IMR-90 (cell line): Measurements from ENCODE around the gene RXFP3. TPM values are rescaled to one million over a fixed set of nuclear protein-coding genes. Genes with fewer than 3 reads are reported as not detected.

Experiments used
- ATAC-seq: fragments of 200-7000 bp; cut with Tn5 transposase; 2 replicates; pipeline ENCODE4 v1.9.1; 2020; ENCODE audit warnings: low read depth, mild to moderate bottlenecking, moderate library complexity
- BruUV-seq: library from RNA; stranded (reverse); fragments of 400-500 nt; replicated peaks from 2 replicates; lab custom pipeline; 2021; lab: Mats Ljungman, UMichigan
- CTCF ChIA-PET: fragments of 300-600 bp; formaldehyde crosslinking; extraction: SDS; loops from one replicate; lab custom pipeline; 2021; ENCODE audit warnings: antibody characterized with exemption; lab: Yijun Ruan, JAX
- POLR2A ChIA-PET: fragments of 300-600 bp; sonication (Branson Sonifier 250); formaldehyde crosslinking; loops from one replicate; lab custom pipeline; 2022; ENCODE audit warnings: antibody characterized with exemption; ENCODE audit not compliant: unreplicated experiment; lab: Charles Lee
- DNase-seq: peaks from one replicate; pipeline ENCODE4 v3.0.0; 2013
- H2AFZ ChIP-seq: replicated peaks from 2 replicates; pipeline ENCODE3; 2013; ENCODE audit warnings: low read length, mild to moderate bottlenecking; ENCODE audit not compliant: poor library complexity
- H2AK5ac ChIP-seq: 2 replicates; pipeline ENCODE4 v1.6.1; 2013; ENCODE audit warnings: low read depth, low read length, inconsistent platforms
- H2AK9ac ChIP-seq: replicated peaks from 2 replicates; pipeline ENCODE3; 2013; ENCODE audit warnings: mild to moderate bottlenecking, low read depth, low read length, moderate library complexity; ENCODE audit not compliant: poor library complexity
- H2BK120ac ChIP-seq: 2 replicates; pipeline ENCODE4 v1.6.1; 2013; ENCODE audit warnings: low read depth, low read length, inconsistent platforms
- H2BK15ac ChIP-seq: 3 replicates; pipeline ENCODE4 v1.6.1; 2013; ENCODE audit warnings: low read depth, low read length, inconsistent platforms
- H2BK20ac ChIP-seq: 2 replicates; pipeline ENCODE4 v1.6.1; 2013; ENCODE audit warnings: low read depth, mild to moderate bottlenecking, inconsistent platforms, low read length, moderate library complexity
- H2BK5ac ChIP-seq: 2 replicates; pipeline ENCODE4 v1.6.1; 2013; ENCODE audit warnings: mild to moderate bottlenecking, low read depth, low read length, inconsistent platforms; ENCODE audit not compliant: poor library complexity, severe bottlenecking
- H3K14ac ChIP-seq: replicated peaks from 2 replicates; pipeline ENCODE4 v1.6.1; 2013; ENCODE audit warnings: low read depth, low read length, inconsistent platforms
- H3K18ac ChIP-seq: 2 replicates; pipeline ENCODE4 v1.6.1; 2013; ENCODE audit warnings: low read depth, low read length, control low read depth
- H3K23ac ChIP-seq: 2 replicates; pipeline ENCODE4 v1.6.1; 2013; ENCODE audit warnings: low read depth, low read length, inconsistent platforms
- H3K27ac ChIP-seq: 2 replicates; pipeline ENCODE4 v1.5.1; 2013; ENCODE audit warnings: mild to moderate bottlenecking, control low read depth, low read length; ENCODE audit not compliant: insufficient read depth
- H3K27me3 ChIP-seq: 2 replicates; pipeline ENCODE4 v1.6.1; 2013; ENCODE audit warnings: low read length; ENCODE audit not compliant: control insufficient read depth, insufficient read depth
- H3K36me3 ChIP-seq: 2 replicates; pipeline ENCODE4 v1.6.1; 2013; ENCODE audit warnings: low read length, mixed read lengths; ENCODE audit not compliant: control insufficient read depth, insufficient read depth
- H3K4ac ChIP-seq: 2 replicates; pipeline ENCODE4 v1.6.1; 2013; ENCODE audit warnings: low read depth, low read length, inconsistent platforms
- H3K4me1 ChIP-seq: 2 replicates; pipeline ENCODE4 v1.6.1; 2013; ENCODE audit warnings: low read length, mixed read lengths; ENCODE audit not compliant: control insufficient read depth, insufficient read depth
- H3K4me2 ChIP-seq: 2 replicates; pipeline ENCODE4 v1.6.1; 2013; ENCODE audit warnings: low read depth, mild to moderate bottlenecking, control low read depth, low read length, moderate library complexity
- H3K4me3 ChIP-seq: 2 replicates; pipeline ENCODE4 v1.5.1; 2013; ENCODE audit warnings: low read depth, mild to moderate bottlenecking, control low read depth, low read length, moderate library complexity; ENCODE audit not compliant: insufficient read depth
- H3K56ac ChIP-seq: 2 replicates; pipeline ENCODE4 v1.6.1; 2013; ENCODE audit warnings: low read length, inconsistent platforms; ENCODE audit not compliant: insufficient read depth; ENCODE audit errors: extremely low read depth
- H3K79me1 ChIP-seq, 2 experiments: 2 replicates each; pipeline ENCODE4 v1.6.1; 2013; ENCODE audit warnings: low read length in 2 of 2, inconsistent platforms in 1 of 2, low read depth in 1 of 2
- H3K9ac ChIP-seq: 2 replicates; pipeline ENCODE4 v1.6.1; 2013; ENCODE audit warnings: low read depth, low read length, control low read depth
- H3K9me1 ChIP-seq: 2 replicates; pipeline ENCODE4 v1.6.1; 2013; ENCODE audit warnings: low read length, inconsistent platforms; ENCODE audit not compliant: insufficient read depth
- H3K9me3 ChIP-seq: 2 replicates; pipeline ENCODE4 v1.6.1; 2013; ENCODE audit warnings: low read length; ENCODE audit not compliant: control insufficient read depth, insufficient read depth
- H4K20me1 ChIP-seq: 2 replicates; pipeline ENCODE4 v1.6.1; 2013; ENCODE audit warnings: low read length, inconsistent platforms; ENCODE audit not compliant: insufficient read depth
- H4K5ac ChIP-seq: 2 replicates; pipeline ENCODE4 v1.6.1; 2013; ENCODE audit warnings: mild to moderate bottlenecking, low read depth, low read length, control low read depth
- H4K8ac ChIP-seq, 2 experiments: 2 replicates each; pipeline ENCODE4 v1.6.1; 2013; ENCODE audit warnings: low read depth in 2 of 2, low read length in 2 of 2, control low read depth in 1 of 2, inconsistent platforms in 1 of 2
- H4K91ac ChIP-seq: 2 replicates; pipeline ENCODE4 v1.6.1; 2013; ENCODE audit warnings: low read depth, low read length, inconsistent platforms; ENCODE audit not compliant: insufficient read depth
- BHLHE40 ChIP-seq: fragments of 150-350 bp; IDR thresholded peaks from 2 replicates; pipeline ENCODE4 v1.6.1; 2016; ENCODE audit warnings: mild to moderate bottlenecking, low read depth, low read length
- CTCF ChIP-seq: conservative IDR thresholded peaks from 2 replicates; pipeline ENCODE4 v1.5.1; 2012; ENCODE audit warnings: mild to moderate bottlenecking, low read depth, low read length, improper control_type of control experiment
- FOS ChIP-seq: fragments of 150-350 bp; IDR thresholded peaks from 2 replicates; pipeline ENCODE4 v1.6.1; 2016; ENCODE audit warnings: low read depth, low read length
- MAZ ChIP-seq: IDR thresholded peaks from 2 replicates; pipeline ENCODE4 v1.6.1; 2012; ENCODE audit warnings: low read depth, mild to moderate bottlenecking, low read length, improper control_type of control experiment, moderate library complexity, borderline replicate concordance
- MXI1 ChIP-seq: IDR thresholded peaks from 2 replicates; pipeline ENCODE4 v1.6.1; 2012; ENCODE audit warnings: low read depth, mild to moderate bottlenecking, low read length, moderate library complexity, borderline replicate concordance
- RFX5 ChIP-seq: IDR thresholded peaks from 2 replicates; pipeline ENCODE4 v1.8.0; 2012; ENCODE audit warnings: low read depth, mild to moderate bottlenecking, low read length, moderate library complexity
- SMC3 ChIP-seq: fragments of 150-350 bp; IDR thresholded peaks from 2 replicates; pipeline ENCODE4 v1.6.1; 2016; ENCODE audit warnings: low read depth, mild to moderate bottlenecking, antibody characterized with exemption, low read length, moderate library complexity
- WGBS, 2 experiments: methylation state at CpG; one replicate each; pipeline versions ENCODE4 v1.1.5 to v1.1.7; 2013; ENCODE audit warnings: missing lambda C conversion rate in 2 of 2; ENCODE audit not compliant: insufficient read length in 1 of 2; ENCODE audit errors: extremely low coverage in 2 of 2; 5-methylcytosine and 5-hydroxymethylcytosine counted together
- dilution Hi-C: fragments of 300-500 bp; cut with HindIII; formaldehyde crosslinking; loops from one replicate; pipeline ENCODE4 v1.14.3; 2018; ENCODE audit warnings: low sequenced_read_pairs; ENCODE audit not compliant: unreplicated experiment
- in situ Hi-C: fragments of 300-500 bp; cut with MboI; formaldehyde crosslinking; loops from 3 replicates; pipeline ENCODE4 v1.14.3; 2019; ENCODE audit warnings: low sequenced_read_pairs, inconsistent platforms, mixed read lengths
- intact Hi-C: fragments of 100-400 bp; cut with micrococcal nuclease; formaldehyde crosslinking; loops from 2 replicates; pipeline ENCODE4 v1.10.0; 2022
- polyA plus RNA-seq, 3 experiments: library from polyadenylated mRNA; depleted of rRNA; stranded (reverse); fragments of >200 nt; gene quantifications; 2 replicates each; pipeline ENCODE4 v1.2.3, GENCODE V29; 2012; ENCODE audit warnings: low replicate concordance in 1 of 3
- total RNA-seq: library from RNA; depleted of rRNA; stranded (reverse); fragments of >200 nt; gene quantifications from 2 replicates; pipeline ENCODE4 v1.2.3, GENCODE V29; 2012

RXFP3 gene
- total and polyA plus RNA-seq, 2 of the 4 experiments (the other 2 are of a cell fraction) = not detected

- Histone ChIP-seq H2BK20ac (no peak overlapping the region), H3K4me2 (no peak overlapping the region), H3K36me3 (no peaks in the 10 kb centered on the region), H3K9me3 (peaks cover 5% of the 10 kb centered on the region; the same call in 1 of the 2 replicates), H3K27ac (no peak overlapping the region), H4K5ac (no peak overlapping the region), H3K18ac (no peak overlapping the region), H3K79me1 (no peaks in the 10 kb centered on the region), H2BK15ac (no peak overlapping the region), H3K56ac (no peak overlapping the region), H2AK9ac (no peak overlapping the region), H2AK5ac (no peak overlapping the region), H3K4me1 (no peaks in the 10 kb centered on the region), H4K8ac (no peak overlapping the region), H4K91ac (no peak overlapping the region), H2BK5ac (no peak overlapping the region), H3K9me1 (no peaks in the 10 kb centered on the region), H3K27me3 (peaks cover 27% of the 10 kb centered on the region), H3K14ac (no peak overlapping the region), H3K9ac (no peak overlapping the region), H2AFZ (no peak overlapping the region), H2BK120ac (no peak overlapping the region), H4K20me1 (no peaks in the 10 kb centered on the region; the same call in 1 of the 2 replicates), H3K23ac (no peak overlapping the region), H3K4ac (no peak overlapping the region), H3K4me3 (no peak overlapping the region)
- no peak for TF ChIP-seq RFX5
- TF ChIP-seq MAZ = no peak
- TF ChIP-seq FOS = no peak
- TF ChIP-seq SMC3 = 0 out of 2 replicates have a peak, but pooled peaks have one; percentile 6
- TF ChIP-seq MXI1 = no peak
- no peak for TF ChIP-seq BHLHE40
- TF ChIP-seq CTCF = no peak
- in situ Hi-C loops = loop anchor here (5.0 kb wide), 1 partner anchor 467 kb away; no protein-coding TSS in a partner anchor
- dilution Hi-C loops = no loop called here
- intact Hi-C loops = loop anchor here (1.0 to 10.0 kb wide), 5 partner anchors 43 to 498 kb away; partner anchors contain the start of gene ADAMTS12
- BruUV-seq = no TSS peak
- no CpG with 5 or more reads among the region's 1 CpG for WGBS, 2 experiments
- ATAC-seq (peak; percentile 45; the same call in 1 of the 2 replicates), DNase-seq (peak; percentile 64)
- ChIA-PET CTCF (interaction anchor here (0.6 to 1.1 kb wide), 2 partner anchors 11 to 42 kb away, joined by 6 to 7 read pairs; partner anchors contain the start of gene ADAMTS12), POLR2A (interaction anchor here (0.7 kb wide), 1 partner anchor 45 kb away, joined by 4 read pairs; no protein-coding TSS in a partner anchor)
Measured at GRCh38 chr5:33934176-33934575, 2.0 kb upstream of the RXFP3 start.
